Measurements from ENCODE around the gene MEAF6.

MEAF6 gene

GRCh38 chr1:37485902-37486679, 28.5 kb downstream of the MEAF6 start:
- no peak for DNase-seq (ENCODE audit: low spot score)

GRCh38 chr1:37484325-37485051, 30.1 kb downstream of the MEAF6 start:
- DNase-seq (ENCODE audit: low spot score) = no peak

GRCh38 chr1:37483785-37484184, 30.8 kb downstream of the MEAF6 start:
- no peak for DNase-seq (ENCODE audit: low spot score)

- DNase-seq (ENCODE audit: low spot score) = no peak
Observed at GRCh38 chr1:37482796-37483744, 31.5 kb downstream of the MEAF6 start.

- no peak for DNase-seq (ENCODE audit: low spot score)
Observed at GRCh38 chr1:37482004-37482785, 32.4 kb downstream of the MEAF6 start.

- no peak for DNase-seq (ENCODE audit: low spot score)
Observed at GRCh38 chr1:37481289-37482003, 33.1 kb downstream of the MEAF6 start.

- DNase-seq (ENCODE audit: low spot score) = no peak
Observed at GRCh38 chr1:37480581-37481288, 33.8 kb downstream of the MEAF6 start.

- DNase-seq (ENCODE audit: low spot score) = no peak
Observed at GRCh38 chr1:37480125-37480466, 34.5 kb downstream of the MEAF6 start.

GRCh38 chr1:37479255-37480124, 35.1 kb downstream of the MEAF6 start:
- no peak for DNase-seq (ENCODE audit: low spot score)

GRCh38 chr1:37478890-37479254, 35.7 kb downstream of the MEAF6 start:
- DNase-seq (ENCODE audit: low spot score) = no peak

GRCh38 chr1:37478451-37478881, 36.1 kb downstream of the MEAF6 start:
- DNase-seq (ENCODE audit: low spot score) = no peak

GRCh38 chr1:37477946-37478345, 36.6 kb downstream of the MEAF6 start:
- DNase-seq (ENCODE audit: low spot score) = no peak

- no peak for DNase-seq (ENCODE audit: low spot score)
Observed at GRCh38 chr1:37477198-37477931, 37.2 kb downstream of the MEAF6 start.

GRCh38 chr1:37476460-37477197, 37.9 kb downstream of the MEAF6 start:
- DNase-seq (ENCODE audit: low spot score) = no peak

- DNase-seq (ENCODE audit: low spot score) = no peak
Observed at GRCh38 chr1:37476087-37476452, 38.5 kb downstream of the MEAF6 start.

GRCh38 chr1:37475380-37476086, 39.0 kb downstream of the MEAF6 start:
- DNase-seq (ENCODE audit: low spot score) = no peak

- DNase-seq (ENCODE audit: low spot score) = no peak
Observed at GRCh38 chr1:37474697-37475379, 39.7 kb downstream of the MEAF6 start.

All from pons (tissue), 1 donor.